Loucy (cell line): ENCODE measurements around the gene DPM2.

Experiments
- H2AFZ ChIP-seq: fragments of 200-600 bp; sonication (generic); 2 replicates; pipeline ENCODE4 v1.6.0; 2016; ENCODE audit warnings: antibody characterized with exemption, mild to moderate bottlenecking, low read length, moderate library complexity
- H3F3A ChIP-seq: fragments of 200-600 bp; 2 replicates; pipeline ENCODE4 v1.6.0; 2016; ENCODE audit warnings: antibody characterized with exemption, low read depth, mild to moderate bottlenecking
- H3K27me3 ChIP-seq: fragments of 200-600 bp; sonication (generic); 2 replicates; pipeline ENCODE4 v1.6.1; 2014; ENCODE audit warnings: low read length, mild to moderate bottlenecking; ENCODE audit not compliant: insufficient read depth, poor library complexity, severe bottlenecking
- H3K36me3 ChIP-seq: fragments of 200-600 bp; sonication (generic); 2 replicates; pipeline ENCODE4 v1.6.1; 2016; ENCODE audit warnings: low read length; ENCODE audit not compliant: insufficient read depth
- H3K4me1 ChIP-seq: fragments of 200-600 bp; sonication (generic); 2 replicates; pipeline ENCODE4 v1.5.1; 2014; ENCODE audit warnings: low read length, mild to moderate bottlenecking; ENCODE audit not compliant: insufficient read depth, poor library complexity, severe bottlenecking
- H3K4me2 ChIP-seq: fragments of 200-600 bp; sonication (generic); 2 replicates; pipeline ENCODE4 v1.6.0; 2014; ENCODE audit warnings: antibody characterized with exemption, low read length, low read depth, mild to moderate bottlenecking; ENCODE audit not compliant: poor library complexity, severe bottlenecking
- H3K4me3 ChIP-seq: fragments of 200-600 bp; sonication (generic); 2 replicates; pipeline ENCODE4 v1.5.1; 2014; ENCODE audit warnings: low read length, mild to moderate bottlenecking, mixed read lengths; ENCODE audit not compliant: poor library complexity, severe bottlenecking
- H3K79me2 ChIP-seq: fragments of 200-600 bp; sonication (generic); 2 replicates; pipeline ENCODE4 v1.6.1; 2014; ENCODE audit warnings: low read length; ENCODE audit not compliant: insufficient read depth
- H3K9ac ChIP-seq: fragments of 200-600 bp; sonication (generic); 2 replicates; pipeline ENCODE4 v1.6.0; 2014; ENCODE audit warnings: mild to moderate bottlenecking, low read depth, low read length, moderate library complexity; ENCODE audit not compliant: poor library complexity, severe bottlenecking
- H3K9me2 ChIP-seq: fragments of 200-600 bp; sonication (generic); replicated peaks from 2 replicates; pipeline ENCODE4 v1.6.1; 2016; ENCODE audit warnings: low read depth, low read length, mixed read lengths
- H3K9me3 ChIP-seq: fragments of 200-600 bp; sonication (generic); 2 replicates; pipeline ENCODE4 v1.6.1; 2014; ENCODE audit warnings: mild to moderate bottlenecking, antibody characterized with exemption, low read length, low read depth; ENCODE audit not compliant: insufficient read depth
- H4K20me1 ChIP-seq: fragments of 200-600 bp; sonication (generic); 2 replicates; pipeline ENCODE4 v1.6.0; 2014; ENCODE audit warnings: antibody characterized with exemption, low read length, mild to moderate bottlenecking; ENCODE audit not compliant: insufficient read depth, poor library complexity, severe bottlenecking
- EZH2phosphoT487 ChIP-seq: fragments of 200-600 bp; IDR thresholded peaks from 2 replicates; pipeline ENCODE4 v1.6.1; 2018; ENCODE audit warnings: antibody characterized with exemption, mild to moderate bottlenecking, moderate library complexity, borderline replicate concordance
- TF ChIP-seq, protein P1 (sequence below): fragments of 200-600 bp; sonication (generic); conservative IDR thresholded peaks from 2 replicates; pipeline ENCODE4 v1.5.1; 2014; ENCODE audit warnings: mild to moderate bottlenecking, antibody characterized with exemption, low read length

DPM2 gene

DNA sequence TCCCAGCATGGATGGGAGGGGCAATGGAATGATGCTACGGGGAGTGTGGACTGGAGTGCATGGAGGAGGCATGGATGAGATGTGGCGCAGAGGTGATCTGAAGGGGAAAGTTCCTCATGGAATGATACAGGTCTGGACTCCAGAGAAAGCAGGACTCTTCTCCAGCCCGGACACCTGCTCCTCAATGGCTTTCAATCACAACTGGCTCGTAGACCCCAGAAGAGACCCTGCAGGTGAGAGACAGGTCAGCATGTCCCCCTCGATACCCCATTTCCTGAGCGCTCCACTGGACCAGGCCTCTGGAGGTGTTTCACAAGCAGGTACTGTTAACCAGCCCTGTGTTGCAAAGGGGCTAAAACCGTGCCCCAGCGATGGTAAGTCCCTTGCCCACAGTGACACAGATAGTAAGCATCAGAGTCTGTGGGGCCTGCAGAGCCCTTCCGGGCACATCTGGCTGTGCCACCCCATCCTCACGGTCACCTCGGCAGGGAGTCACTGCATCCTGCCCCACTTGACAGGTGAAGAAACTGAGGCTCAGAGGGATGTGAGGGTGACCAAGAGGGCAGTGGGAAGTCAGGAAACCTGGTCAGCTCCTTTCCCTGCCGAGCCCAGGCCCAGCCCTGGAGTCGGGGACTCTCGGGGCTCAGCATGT, 5.5 kb upstream of the DPM2 start:
- H3K4me3 ChIP-seq = no peak overlapping the region
- no peaks in the 10 kb centered on the region for H3F3A ChIP-seq
- H3K9me2 ChIP-seq = no peaks in the 10 kb centered on the region
- H3K79me2 ChIP-seq = no peaks in the 10 kb centered on the region
- no peaks in the 10 kb centered on the region for H3K27me3 ChIP-seq
- H3K9me3 ChIP-seq = no peaks in the 10 kb centered on the region
- no peak overlapping the region for H2AFZ ChIP-seq
- no peaks in the 10 kb centered on the region for H4K20me1 ChIP-seq
- H3K4me2 ChIP-seq = no peak overlapping the region
- H3K9ac ChIP-seq = no peak overlapping the region
- no peaks in the 10 kb centered on the region for H3K4me1 ChIP-seq
- TF ChIP-seq, protein P1, sequence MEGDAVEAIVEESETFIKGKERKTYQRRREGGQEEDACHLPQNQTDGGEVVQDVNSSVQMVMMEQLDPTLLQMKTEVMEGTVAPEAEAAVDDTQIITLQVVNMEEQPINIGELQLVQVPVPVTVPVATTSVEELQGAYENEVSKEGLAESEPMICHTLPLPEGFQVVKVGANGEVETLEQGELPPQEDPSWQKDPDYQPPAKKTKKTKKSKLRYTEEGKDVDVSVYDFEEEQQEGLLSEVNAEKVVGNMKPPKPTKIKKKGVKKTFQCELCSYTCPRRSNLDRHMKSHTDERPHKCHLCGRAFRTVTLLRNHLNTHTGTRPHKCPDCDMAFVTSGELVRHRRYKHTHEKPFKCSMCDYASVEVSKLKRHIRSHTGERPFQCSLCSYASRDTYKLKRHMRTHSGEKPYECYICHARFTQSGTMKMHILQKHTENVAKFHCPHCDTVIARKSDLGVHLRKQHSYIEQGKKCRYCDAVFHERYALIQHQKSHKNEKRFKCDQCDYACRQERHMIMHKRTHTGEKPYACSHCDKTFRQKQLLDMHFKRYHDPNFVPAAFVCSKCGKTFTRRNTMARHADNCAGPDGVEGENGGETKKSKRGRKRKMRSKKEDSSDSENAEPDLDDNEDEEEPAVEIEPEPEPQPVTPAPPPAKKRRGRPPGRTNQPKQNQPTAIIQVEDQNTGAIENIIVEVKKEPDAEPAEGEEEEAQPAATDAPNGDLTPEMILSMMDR = no peak
- no peak for TF ChIP-seq EZH2phosphoT487
- peaks cover 47% of the 10 kb centered on the region; the same call in 1 of the 2 replicates for H3K36me3 ChIP-seq

DNA sequence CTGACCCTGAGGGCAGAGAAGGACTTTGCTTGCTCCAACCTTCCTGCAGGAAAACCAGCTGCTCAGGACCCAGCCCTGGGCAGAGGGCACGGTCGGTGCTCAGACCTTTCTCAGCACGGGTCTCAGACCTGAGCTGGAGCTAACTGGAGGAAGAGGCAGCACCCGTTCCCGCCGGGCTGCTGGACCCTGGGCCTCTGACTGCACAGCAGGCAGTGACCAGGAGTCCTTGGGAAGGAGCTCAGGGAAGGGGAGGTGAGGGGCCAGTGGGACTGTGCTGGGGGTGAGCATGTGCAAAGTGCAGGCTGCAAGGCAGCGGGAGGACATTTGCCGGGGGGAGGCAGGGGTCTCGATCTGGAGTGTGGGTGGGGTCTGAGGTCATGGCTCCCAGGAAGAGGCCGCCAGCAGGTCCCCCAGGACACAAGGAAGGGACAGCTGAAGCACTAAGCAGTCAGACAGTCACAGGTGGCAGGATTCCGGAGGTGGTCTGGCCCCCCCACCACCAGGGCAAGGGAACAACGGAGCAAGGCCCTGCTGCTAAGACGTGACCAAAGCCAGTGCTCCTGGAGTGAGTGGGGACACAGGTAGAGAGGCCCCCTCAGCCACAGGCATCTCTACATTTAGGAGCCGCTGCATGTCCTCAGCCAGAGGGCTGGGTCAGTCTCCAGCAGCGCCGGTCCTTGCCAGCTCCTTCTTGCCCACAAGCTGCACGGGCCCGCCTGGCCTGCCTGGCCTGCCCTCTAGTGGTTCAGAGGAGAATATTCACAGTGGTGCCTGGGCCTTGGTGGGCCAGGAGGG, 4.8 kb upstream of the DPM2 start:
- Histone ChIP-seq H3K4me3 (no peak overlapping the region), H4K20me1 (no peaks in the 10 kb centered on the region), H3K36me3 (peaks cover 40% of the 10 kb centered on the region; the same call in 1 of the 2 replicates), H3K4me1 (no peaks in the 10 kb centered on the region), H3K9ac (no peak overlapping the region), H3F3A (no peaks in the 10 kb centered on the region), H3K4me2 (no peak overlapping the region), H3K9me2 (no peaks in the 10 kb centered on the region), H3K79me2 (peaks cover 1% of the 10 kb centered on the region; the same call in 1 of the 2 replicates), H3K9me3 (no peaks in the 10 kb centered on the region), H3K27me3 (no peaks in the 10 kb centered on the region), H2AFZ (no peak overlapping the region)
- TF ChIP-seq EZH2phosphoT487 = no peak
- TF ChIP-seq, protein P1 = peak; percentile 84

DNA sequence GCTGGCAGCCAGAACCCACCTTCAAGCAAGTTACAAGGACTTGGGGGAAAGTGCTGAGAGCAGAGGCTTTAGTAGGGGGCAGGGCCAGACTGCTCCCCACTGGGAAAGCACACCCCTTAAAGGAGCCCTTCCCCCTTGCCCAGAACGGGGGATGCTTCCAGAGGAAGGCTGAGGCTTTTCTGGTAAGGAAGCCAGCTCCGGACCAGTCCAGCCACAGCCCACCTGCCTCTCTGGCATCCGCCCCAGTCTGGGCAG, 4.2 kb upstream of the DPM2 start:
- Histone ChIP-seq H3K9me3 (no peaks in the 10 kb centered on the region), H3K4me1 (no peaks in the 10 kb centered on the region), H4K20me1 (peaks cover under 1% of the 10 kb centered on the region), H3K9me2 (no peaks in the 10 kb centered on the region), H3K79me2 (peaks cover 6% of the 10 kb centered on the region), H3F3A (no peaks in the 10 kb centered on the region), H3K9ac (no peak overlapping the region), H3K4me3 (no peak overlapping the region), H3K4me2 (no peak overlapping the region), H3K36me3 (peaks cover 37% of the 10 kb centered on the region; the same call in 1 of the 2 replicates), H2AFZ (no peak overlapping the region), H3K27me3 (no peaks in the 10 kb centered on the region)
- TF ChIP-seq, protein P1 = no peak
- no peak for TF ChIP-seq EZH2phosphoT487
